ENCODE data around the gene FAM120B. TPM values are rescaled to one million over a fixed set of nuclear protein-coding genes. Genes with fewer than 3 reads are reported as not detected.
A peak's percentile ranks its signal among the peaks of the same experiment; 100 is the strongest.

The FAM120B gene
- polyA plus RNA-seq, 2 donors = 6.4 to 8.7 TPM

GRCh38 chr6:170279977-170280688, 26.4 kb upstream of the FAM120B start:
- peaks cover 0 to 11% of the 10 kb centered on the region in 2 donors for H3K36me3 ChIP-seq (ENCODE audit: control insufficient read depth in 2 of 2, insufficient read depth in 2 of 2, low read length in 1 of 2)
- 30 to 36% methylated on average over 36 of the region's 36 CpGs for WGBS, 2 donors
- H3K27ac ChIP-seq (ENCODE audit: low read depth in 2 of 2, low read length in 1 of 2) = peak overlapping the region; percentile 60 to 73
- H3K27me3 ChIP-seq (ENCODE audit: control insufficient read depth in 1 of 2, insufficient read depth in 2 of 2, low read length in 2 of 2) = no peaks in the 10 kb centered on the region
- H3K4me3 ChIP-seq (ENCODE audit: low read depth in 1 of 2, low read length in 2 of 2) = peak overlapping the region; percentile 31 to 36
- H3K4me1 ChIP-seq (ENCODE audit: control insufficient read depth in 2 of 2, insufficient read depth in 2 of 2, low read length in 1 of 2) = peaks cover 0 to 9% of the 10 kb centered on the region in 2 donors
- H3K9me3 ChIP-seq (ENCODE audit: control insufficient read depth in 2 of 2, insufficient read depth in 1 of 2, low read depth in 1 of 2, low read length in 1 of 2) = no peaks in the 10 kb centered on the region

GRCh38 chr6:170280689-170281045, 25.9 kb upstream of the FAM120B start:
- 40 to 52% methylated on average over 23 of the region's 23 CpGs for WGBS, 2 donors
- Histone ChIP-seq H3K36me3 (ENCODE audit: control insufficient read depth in 2 of 2, insufficient read depth in 2 of 2, low read length in 1 of 2) (peaks cover 0 to 12% of the 10 kb centered on the region in 2 donors), H3K27ac (ENCODE audit: low read depth in 2 of 2, low read length in 1 of 2) (peak overlapping the region; percentile 24 to 60), H3K9me3 (ENCODE audit: control insufficient read depth in 2 of 2, insufficient read depth in 1 of 2, low read depth in 1 of 2, low read length in 1 of 2) (no peaks in the 10 kb centered on the region), H3K4me1 (ENCODE audit: control insufficient read depth in 2 of 2, insufficient read depth in 2 of 2, low read length in 1 of 2) (peaks cover 0 to 9% of the 10 kb centered on the region in 2 donors), H3K27me3 (ENCODE audit: control insufficient read depth in 1 of 2, insufficient read depth in 2 of 2, low read length in 2 of 2) (no peaks in the 10 kb centered on the region), H3K4me3 (ENCODE audit: low read depth in 1 of 2, low read length in 2 of 2) (peak overlapping the region; percentile 31 to 36)

- Histone ChIP-seq H3K36me3 (ENCODE audit: control insufficient read depth in 2 of 2, insufficient read depth in 2 of 2, low read length in 1 of 2) (peaks cover 0 to 12% of the 10 kb centered on the region in 2 donors), H3K4me1 (ENCODE audit: control insufficient read depth in 2 of 2, insufficient read depth in 2 of 2, low read length in 1 of 2) (peaks cover 0 to 11% of the 10 kb centered on the region in 2 donors), H3K9me3 (ENCODE audit: control insufficient read depth in 2 of 2, insufficient read depth in 1 of 2, low read depth in 1 of 2, low read length in 1 of 2) (no peaks in the 10 kb centered on the region), H3K27ac (ENCODE audit: low read depth in 2 of 2, low read length in 1 of 2) (no peak overlapping the region), H3K4me3 (ENCODE audit: low read depth in 1 of 2, low read length in 2 of 2) (no peak overlapping the region), H3K27me3 (ENCODE audit: control insufficient read depth in 1 of 2, insufficient read depth in 2 of 2, low read length in 2 of 2) (no peaks in the 10 kb centered on the region)
- 89 to 93% methylated on average over 48 of the region's 48 CpGs for WGBS, 2 donors
Observed at GRCh38 chr6:170281331-170282292, 24.9 kb upstream of the FAM120B start.

- 88 to 90% methylated on average over 28 of the region's 28 CpGs for WGBS, 2 donors
- Histone ChIP-seq H3K27ac (ENCODE audit: low read depth in 2 of 2, low read length in 1 of 2) (no peak overlapping the region), H3K36me3 (ENCODE audit: control insufficient read depth in 2 of 2, insufficient read depth in 2 of 2, low read length in 1 of 2) (peaks cover 0 to 15% of the 10 kb centered on the region in 2 donors), H3K4me3 (ENCODE audit: low read depth in 1 of 2, low read length in 2 of 2) (no peak overlapping the region), H3K4me1 (ENCODE audit: control insufficient read depth in 2 of 2, insufficient read depth in 2 of 2, low read length in 1 of 2) (peaks cover 0 to 17% of the 10 kb centered on the region in 2 donors), H3K9me3 (ENCODE audit: control insufficient read depth in 2 of 2, insufficient read depth in 1 of 2, low read depth in 1 of 2, low read length in 1 of 2) (no peaks in the 10 kb centered on the region), H3K27me3 (ENCODE audit: control insufficient read depth in 1 of 2, insufficient read depth in 2 of 2, low read length in 2 of 2) (peaks cover 0 to 4% of the 10 kb centered on the region in 2 donors)
Observed at GRCh38 chr6:170282512-170283158, 23.9 kb upstream of the FAM120B start.

GRCh38 chr6:170283212-170284081, 23.1 kb upstream of the FAM120B start:
- no peak overlapping the region for H3K27ac ChIP-seq (ENCODE audit: low read depth in 2 of 2, low read length in 1 of 2)
- H3K36me3 ChIP-seq (ENCODE audit: control insufficient read depth in 2 of 2, insufficient read depth in 2 of 2, low read length in 1 of 2) = peaks cover 0 to 19% of the 10 kb centered on the region in 2 donors
- H3K27me3 ChIP-seq (ENCODE audit: control insufficient read depth in 1 of 2, insufficient read depth in 2 of 2, low read length in 2 of 2) = peaks cover 0 to 5% of the 10 kb centered on the region in 2 donors
- no peaks in the 10 kb centered on the region for H3K9me3 ChIP-seq (ENCODE audit: control insufficient read depth in 2 of 2, insufficient read depth in 1 of 2, low read depth in 1 of 2, low read length in 1 of 2)
- 90% methylated on average over 59 to 60 of the region's 60 CpGs for WGBS, 2 donors
- H3K4me3 ChIP-seq (ENCODE audit: low read depth in 1 of 2, low read length in 2 of 2) = no peak overlapping the region
- H3K4me1 ChIP-seq (ENCODE audit: control insufficient read depth in 2 of 2, insufficient read depth in 2 of 2, low read length in 1 of 2) = peaks cover 0 to 24% of the 10 kb centered on the region in 2 donors

- Histone ChIP-seq H3K4me3 (ENCODE audit: low read depth in 1 of 2, low read length in 2 of 2) (no peak overlapping the region), H3K36me3 (ENCODE audit: control insufficient read depth in 2 of 2, insufficient read depth in 2 of 2, low read length in 1 of 2) (peaks cover 0 to 19% of the 10 kb centered on the region in 2 donors), H3K9me3 (ENCODE audit: control insufficient read depth in 2 of 2, insufficient read depth in 1 of 2, low read depth in 1 of 2, low read length in 1 of 2) (no peaks in the 10 kb centered on the region), H3K4me1 (ENCODE audit: control insufficient read depth in 2 of 2, insufficient read depth in 2 of 2, low read length in 1 of 2) (peaks cover under 1 to 25% of the 10 kb centered on the region in 2 donors), H3K27ac (ENCODE audit: low read depth in 2 of 2, low read length in 1 of 2) (no peak overlapping the region), H3K27me3 (ENCODE audit: control insufficient read depth in 1 of 2, insufficient read depth in 2 of 2, low read length in 2 of 2) (peaks cover 0 to 5% of the 10 kb centered on the region in 2 donors)
- 90 to 91% methylated on average over 15 of the region's 15 CpGs for WGBS, 2 donors
Observed at GRCh38 chr6:170284126-170284773, 22.3 kb upstream of the FAM120B start.

GRCh38 chr6:170284866-170285469, 21.6 kb upstream of the FAM120B start:
- WGBS, 2 donors = 87 to 89% methylated on average over 24 of the region's 24 CpGs
- Histone ChIP-seq H3K4me1 (ENCODE audit: control insufficient read depth in 2 of 2, insufficient read depth in 2 of 2, low read length in 1 of 2) (peaks cover 5 to 27% of the 10 kb centered on the region in 2 donors), H3K27ac (ENCODE audit: low read depth in 2 of 2, low read length in 1 of 2) (no peak overlapping the region), H3K27me3 (ENCODE audit: control insufficient read depth in 1 of 2, insufficient read depth in 2 of 2, low read length in 2 of 2) (peaks cover 0 to 5% of the 10 kb centered on the region in 2 donors), H3K36me3 (ENCODE audit: control insufficient read depth in 2 of 2, insufficient read depth in 2 of 2, low read length in 1 of 2) (peaks cover 0 to 19% of the 10 kb centered on the region in 2 donors), H3K9me3 (ENCODE audit: control insufficient read depth in 2 of 2, insufficient read depth in 1 of 2, low read depth in 1 of 2, low read length in 1 of 2) (no peaks in the 10 kb centered on the region), H3K4me3 (ENCODE audit: low read depth in 1 of 2, low read length in 2 of 2) (no peak overlapping the region)

GRCh38 chr6:170285482-170285881, 21.1 kb upstream of the FAM120B start:
- Histone ChIP-seq H3K4me3 (ENCODE audit: low read depth in 1 of 2, low read length in 2 of 2) (no peak overlapping the region), H3K36me3 (ENCODE audit: control insufficient read depth in 2 of 2, insufficient read depth in 2 of 2, low read length in 1 of 2) (peaks cover 0 to 19% of the 10 kb centered on the region in 2 donors), H3K9me3 (ENCODE audit: control insufficient read depth in 2 of 2, insufficient read depth in 1 of 2, low read depth in 1 of 2, low read length in 1 of 2) (no peaks in the 10 kb centered on the region), H3K4me1 (ENCODE audit: control insufficient read depth in 2 of 2, insufficient read depth in 2 of 2, low read length in 1 of 2) (peaks cover 6 to 22% of the 10 kb centered on the region in 2 donors), H3K27ac (ENCODE audit: low read depth in 2 of 2, low read length in 1 of 2) (no peak overlapping the region), H3K27me3 (ENCODE audit: control insufficient read depth in 1 of 2, insufficient read depth in 2 of 2, low read length in 2 of 2) (peaks cover 0 to 5% of the 10 kb centered on the region in 2 donors)
- WGBS, 2 donors = 63 to 67% methylated on average over 5 of the region's 5 CpGs
